ENCODE measurements around the gene MACROD2.
"Not testable (repeated sequence)": the region's sequence is repeated elsewhere in the genome, so short reads cannot be mapped to it uniquely, and the experiment has no call there.

DNA sequence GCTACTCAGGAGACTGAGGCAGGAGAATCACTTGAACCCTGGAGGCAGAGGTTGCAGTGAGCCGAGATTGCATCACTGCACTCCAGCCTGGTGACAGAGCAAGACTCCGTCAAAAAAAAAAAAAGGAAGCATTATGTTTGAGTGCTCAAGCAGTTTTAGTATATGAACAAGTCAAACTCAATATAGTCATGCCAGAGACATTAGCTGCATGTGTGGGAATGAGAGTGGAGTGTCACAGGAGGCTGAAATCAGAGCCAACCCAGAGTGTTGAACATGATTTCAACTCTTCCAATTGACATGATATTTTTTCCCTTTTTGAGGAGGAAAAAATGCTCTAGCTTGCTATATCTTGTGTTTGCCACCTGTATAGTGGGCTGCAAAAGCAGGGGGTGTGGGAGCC is 931.1 kb downstream of the MACROD2 start:
- TF ChIP-seq, protein P1, sequence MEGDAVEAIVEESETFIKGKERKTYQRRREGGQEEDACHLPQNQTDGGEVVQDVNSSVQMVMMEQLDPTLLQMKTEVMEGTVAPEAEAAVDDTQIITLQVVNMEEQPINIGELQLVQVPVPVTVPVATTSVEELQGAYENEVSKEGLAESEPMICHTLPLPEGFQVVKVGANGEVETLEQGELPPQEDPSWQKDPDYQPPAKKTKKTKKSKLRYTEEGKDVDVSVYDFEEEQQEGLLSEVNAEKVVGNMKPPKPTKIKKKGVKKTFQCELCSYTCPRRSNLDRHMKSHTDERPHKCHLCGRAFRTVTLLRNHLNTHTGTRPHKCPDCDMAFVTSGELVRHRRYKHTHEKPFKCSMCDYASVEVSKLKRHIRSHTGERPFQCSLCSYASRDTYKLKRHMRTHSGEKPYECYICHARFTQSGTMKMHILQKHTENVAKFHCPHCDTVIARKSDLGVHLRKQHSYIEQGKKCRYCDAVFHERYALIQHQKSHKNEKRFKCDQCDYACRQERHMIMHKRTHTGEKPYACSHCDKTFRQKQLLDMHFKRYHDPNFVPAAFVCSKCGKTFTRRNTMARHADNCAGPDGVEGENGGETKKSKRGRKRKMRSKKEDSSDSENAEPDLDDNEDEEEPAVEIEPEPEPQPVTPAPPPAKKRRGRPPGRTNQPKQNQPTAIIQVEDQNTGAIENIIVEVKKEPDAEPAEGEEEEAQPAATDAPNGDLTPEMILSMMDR (IDR thresholded peaks at IDR 0.05), result not testable (repeated sequence)
- TF ChIP-seq POLR2AphosphoS5 (IDR thresholded peaks at IDR 0.05), result not testable (repeated sequence)
